ENCODE data around the gene PTPRG. TPM values are rescaled to one million over a fixed set of nuclear protein-coding genes. Genes with fewer than 3 reads are reported as not detected.

PTPRG gene
- total RNA-seq, 1 donor from 2014 or later, result 11.1 TPM

GRCh38 chr3:62131050-62131449, 569.7 kb downstream of the PTPRG start:
- FAIRE-seq, result peak; percentile 43
- TF ChIP-seq CTCF (IDR thresholded peaks at IDR 0.05; ENCODE audit: insufficient read depth, low read length, severe bottlenecking), result no peak
- no peak for DNase-seq (ENCODE audit: low read depth)
- Histone ChIP-seq H3K27me3 (ENCODE audit: control insufficient read depth, insufficient read depth, low read length) (no peaks in the 10 kb centered on the region), H3K4me3 (ENCODE audit: low read depth, low read length) (no peak overlapping the region), H3K36me3 (ENCODE audit: control insufficient read depth, insufficient read depth, low read length) (no peaks in the 10 kb centered on the region)

GRCh38 chr3:62131620-62132019, 570.2 kb downstream of the PTPRG start:
- DNase-seq (ENCODE audit: low read depth), result peak; percentile 15
- H3K27me3 ChIP-seq (ENCODE audit: control insufficient read depth, insufficient read depth, low read length), result no peaks in the 10 kb centered on the region
- no peaks in the 10 kb centered on the region for H3K36me3 ChIP-seq (ENCODE audit: control insufficient read depth, insufficient read depth, low read length)
- peak; percentile 18 for TF ChIP-seq CTCF (IDR thresholded peaks at IDR 0.05; ENCODE audit: insufficient read depth, low read length, severe bottlenecking)
- FAIRE-seq, result no peak
- no peak overlapping the region for H3K4me3 ChIP-seq (ENCODE audit: low read depth, low read length)

- no peaks in the 10 kb centered on the region for H3K36me3 ChIP-seq (ENCODE audit: control insufficient read depth, insufficient read depth, low read length)
- no peak for FAIRE-seq
- DNase-seq (ENCODE audit: low read depth), result no peak
- no peak overlapping the region for H3K4me3 ChIP-seq (ENCODE audit: low read depth, low read length)
- no peaks in the 10 kb centered on the region for H3K27me3 ChIP-seq (ENCODE audit: control insufficient read depth, insufficient read depth, low read length)
- TF ChIP-seq CTCF (IDR thresholded peaks at IDR 0.05; ENCODE audit: insufficient read depth, low read length, severe bottlenecking), result no peak
These were observed 570.7 kb downstream of the PTPRG start for GRCh38 chr3:62132027-62132602.

GRCh38 chr3:62133015-62133414, 571.6 kb downstream of the PTPRG start:
- no peak for DNase-seq (ENCODE audit: low read depth)
- Histone ChIP-seq H3K4me3 (ENCODE audit: low read depth, low read length) (no peak overlapping the region), H3K36me3 (ENCODE audit: control insufficient read depth, insufficient read depth, low read length) (no peaks in the 10 kb centered on the region), H3K27me3 (ENCODE audit: control insufficient read depth, insufficient read depth, low read length) (no peaks in the 10 kb centered on the region)
- FAIRE-seq, result no peak
- TF ChIP-seq CTCF (IDR thresholded peaks at IDR 0.05; ENCODE audit: insufficient read depth, low read length, severe bottlenecking), result no peak

- H3K27me3 ChIP-seq (ENCODE audit: control insufficient read depth, insufficient read depth, low read length), result no peaks in the 10 kb centered on the region
- DNase-seq (ENCODE audit: low read depth), result peak; percentile 60
- TF ChIP-seq CTCF (IDR thresholded peaks at IDR 0.05; ENCODE audit: insufficient read depth, low read length, severe bottlenecking), result no peak
- H3K36me3 ChIP-seq (ENCODE audit: control insufficient read depth, insufficient read depth, low read length), result no peaks in the 10 kb centered on the region
- no peak overlapping the region for H3K4me3 ChIP-seq (ENCODE audit: low read depth, low read length)
- no peak for FAIRE-seq
These were observed 572.7 kb downstream of the PTPRG start for GRCh38 chr3:62134061-62134496.

- no peak for FAIRE-seq
- no peak for DNase-seq (ENCODE audit: low read depth)
- Histone ChIP-seq H3K27me3 (ENCODE audit: control insufficient read depth, insufficient read depth, low read length) (no peaks in the 10 kb centered on the region), H3K4me3 (ENCODE audit: low read depth, low read length) (no peak overlapping the region), H3K36me3 (ENCODE audit: control insufficient read depth, insufficient read depth, low read length) (no peaks in the 10 kb centered on the region)
- TF ChIP-seq CTCF (IDR thresholded peaks at IDR 0.05; ENCODE audit: insufficient read depth, low read length, severe bottlenecking), result no peak
These were observed 574.4 kb downstream of the PTPRG start for GRCh38 chr3:62135741-62136140.
